ENCODE results near the gene SLC66A3. TPM values are rescaled to one million over a fixed set of nuclear protein-coding genes. Genes with fewer than 3 reads are reported as not detected.

Gene SLC66A3
- total and polyA plus RNA-seq, 4 donors = 6.7 to 17.6 (median 9.3) TPM

DNA sequence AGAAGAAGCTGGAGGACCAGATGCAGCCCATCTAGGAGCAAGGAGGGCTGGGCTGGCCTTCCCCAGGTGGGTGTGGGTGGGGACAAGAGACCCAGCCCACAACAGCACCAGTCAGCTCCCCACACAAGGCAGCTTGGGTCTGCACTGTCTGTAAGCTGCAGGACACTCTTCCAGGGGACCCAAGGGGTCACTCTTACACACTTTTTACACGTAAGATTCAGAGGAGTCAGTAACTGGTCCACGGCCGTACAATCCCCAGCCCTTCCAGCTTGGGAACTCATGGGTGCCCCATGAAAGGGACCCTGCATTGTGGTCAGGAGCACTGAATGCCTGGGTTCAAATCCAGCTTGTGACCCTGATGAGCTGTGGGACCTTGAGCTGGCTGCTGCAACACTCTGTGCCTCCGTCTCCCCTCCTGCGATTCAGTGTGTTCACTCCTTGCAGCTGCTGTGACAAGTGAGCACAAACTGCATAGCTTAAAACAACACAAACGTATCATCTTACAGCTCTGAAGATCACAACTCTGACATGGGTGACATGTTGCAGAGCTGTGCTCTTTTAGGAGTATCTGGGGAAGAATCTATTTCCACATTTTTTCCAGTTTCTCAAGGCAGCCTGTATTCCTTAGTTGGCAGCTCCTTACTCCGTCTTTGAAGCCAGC, 11.1 kb upstream of the SLC66A3 start (continued):
- TF ChIP-seq, protein P1, sequence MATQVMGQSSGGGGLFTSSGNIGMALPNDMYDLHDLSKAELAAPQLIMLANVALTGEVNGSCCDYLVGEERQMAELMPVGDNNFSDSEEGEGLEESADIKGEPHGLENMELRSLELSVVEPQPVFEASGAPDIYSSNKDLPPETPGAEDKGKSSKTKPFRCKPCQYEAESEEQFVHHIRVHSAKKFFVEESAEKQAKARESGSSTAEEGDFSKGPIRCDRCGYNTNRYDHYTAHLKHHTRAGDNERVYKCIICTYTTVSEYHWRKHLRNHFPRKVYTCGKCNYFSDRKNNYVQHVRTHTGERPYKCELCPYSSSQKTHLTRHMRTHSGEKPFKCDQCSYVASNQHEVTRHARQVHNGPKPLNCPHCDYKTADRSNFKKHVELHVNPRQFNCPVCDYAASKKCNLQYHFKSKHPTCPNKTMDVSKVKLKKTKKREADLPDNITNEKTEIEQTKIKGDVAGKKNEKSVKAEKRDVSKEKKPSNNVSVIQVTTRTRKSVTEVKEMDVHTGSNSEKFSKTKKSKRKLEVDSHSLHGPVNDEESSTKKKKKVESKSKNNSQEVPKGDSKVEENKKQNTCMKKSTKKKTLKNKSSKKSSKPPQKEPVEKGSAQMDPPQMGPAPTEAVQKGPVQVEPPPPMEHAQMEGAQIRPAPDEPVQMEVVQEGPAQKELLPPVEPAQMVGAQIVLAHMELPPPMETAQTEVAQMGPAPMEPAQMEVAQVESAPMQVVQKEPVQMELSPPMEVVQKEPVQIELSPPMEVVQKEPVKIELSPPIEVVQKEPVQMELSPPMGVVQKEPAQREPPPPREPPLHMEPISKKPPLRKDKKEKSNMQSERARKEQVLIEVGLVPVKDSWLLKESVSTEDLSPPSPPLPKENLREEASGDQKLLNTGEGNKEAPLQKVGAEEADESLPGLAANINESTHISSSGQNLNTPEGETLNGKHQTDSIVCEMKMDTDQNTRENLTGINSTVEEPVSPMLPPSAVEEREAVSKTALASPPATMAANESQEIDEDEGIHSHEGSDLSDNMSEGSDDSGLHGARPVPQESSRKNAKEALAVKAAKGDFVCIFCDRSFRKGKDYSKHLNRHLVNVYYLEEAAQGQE (IDR thresholded peaks at IDR 0.05) = no peak
- no peak for TF ChIP-seq HNF4G (IDR thresholded peaks at IDR 0.05)

DNA sequence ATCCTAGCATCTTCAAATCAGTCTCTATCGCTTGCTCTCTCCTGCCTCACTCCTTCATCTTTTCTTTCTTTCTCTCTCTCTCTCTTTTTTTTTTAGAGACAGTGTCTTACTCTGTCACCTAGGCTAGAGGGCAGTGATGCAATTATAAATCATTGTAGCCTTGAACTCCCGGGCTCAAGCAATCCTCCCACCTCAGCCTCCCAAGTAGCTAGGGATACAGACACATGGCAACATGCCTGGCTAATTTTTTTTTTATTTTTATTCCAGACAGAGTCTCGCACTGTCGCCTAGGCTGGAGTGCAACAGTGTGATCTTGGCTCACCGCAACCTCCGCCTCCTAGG, 10.6 kb upstream of the SLC66A3 start:
- Histone ChIP-seq H3K4me1 (ENCODE audit: control insufficient read depth in 4 of 4, insufficient read depth in 4 of 4, low read length in 3 of 4) (no peaks in the 10 kb centered on the region), H3K4me3 (ENCODE audit: low read depth in 1 of 3, low read length in 3 of 3) (no peak overlapping the region), H3K27me3 (ENCODE audit: control insufficient read depth in 4 of 4, insufficient read depth in 4 of 4, low read length in 3 of 4) (no peaks in the 10 kb centered on the region), H3K9me3 (ENCODE audit: control insufficient read depth in 4 of 4, low read length in 3 of 4) (no peaks in the 10 kb centered on the region), H3K36me3 (ENCODE audit: control insufficient read depth in 4 of 4, insufficient read depth in 3 of 4, low read depth in 1 of 4, low read length in 3 of 4) (no peaks in the 10 kb centered on the region), H3K9ac (ENCODE audit: low read depth in 1 of 2, low read length in 2 of 2) (no peak overlapping the region), H3K27ac (ENCODE audit: low read depth in 1 of 2, low read length in 2 of 2) (no peak overlapping the region)
- no peak for DNase-seq (ENCODE audit: low spot score)
- WGBS = 91% methylated on average over 6 of the region's 6 CpGs
- TF ChIP-seq, protein P2, sequence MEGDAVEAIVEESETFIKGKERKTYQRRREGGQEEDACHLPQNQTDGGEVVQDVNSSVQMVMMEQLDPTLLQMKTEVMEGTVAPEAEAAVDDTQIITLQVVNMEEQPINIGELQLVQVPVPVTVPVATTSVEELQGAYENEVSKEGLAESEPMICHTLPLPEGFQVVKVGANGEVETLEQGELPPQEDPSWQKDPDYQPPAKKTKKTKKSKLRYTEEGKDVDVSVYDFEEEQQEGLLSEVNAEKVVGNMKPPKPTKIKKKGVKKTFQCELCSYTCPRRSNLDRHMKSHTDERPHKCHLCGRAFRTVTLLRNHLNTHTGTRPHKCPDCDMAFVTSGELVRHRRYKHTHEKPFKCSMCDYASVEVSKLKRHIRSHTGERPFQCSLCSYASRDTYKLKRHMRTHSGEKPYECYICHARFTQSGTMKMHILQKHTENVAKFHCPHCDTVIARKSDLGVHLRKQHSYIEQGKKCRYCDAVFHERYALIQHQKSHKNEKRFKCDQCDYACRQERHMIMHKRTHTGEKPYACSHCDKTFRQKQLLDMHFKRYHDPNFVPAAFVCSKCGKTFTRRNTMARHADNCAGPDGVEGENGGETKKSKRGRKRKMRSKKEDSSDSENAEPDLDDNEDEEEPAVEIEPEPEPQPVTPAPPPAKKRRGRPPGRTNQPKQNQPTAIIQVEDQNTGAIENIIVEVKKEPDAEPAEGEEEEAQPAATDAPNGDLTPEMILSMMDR (IDR thresholded peaks at IDR 0.05; ENCODE audit: low read depth, low read length, missing input control) = no peak
- TF ChIP-seq FOXA1 (IDR thresholded peaks at IDR 0.05) (no peak), SP1 (IDR thresholded peaks at IDR 0.05) (no peak), RAD21 (IDR thresholded peaks at IDR 0.05) (no peak), NR2F2 (IDR thresholded peaks at IDR 0.05) (no peak), HNF4G (IDR thresholded peaks at IDR 0.05) (no peak), YY1 (IDR thresholded peaks at IDR 0.05) (no peak), EGR1 (IDR thresholded peaks at IDR 0.05; ENCODE audit: low read depth in 2 of 2) (no peak), RXRA (IDR thresholded peaks at IDR 0.05) (no peak), FOXA2 (IDR thresholded peaks at IDR 0.05) (no peak)
- TF ChIP-seq, protein P3, sequence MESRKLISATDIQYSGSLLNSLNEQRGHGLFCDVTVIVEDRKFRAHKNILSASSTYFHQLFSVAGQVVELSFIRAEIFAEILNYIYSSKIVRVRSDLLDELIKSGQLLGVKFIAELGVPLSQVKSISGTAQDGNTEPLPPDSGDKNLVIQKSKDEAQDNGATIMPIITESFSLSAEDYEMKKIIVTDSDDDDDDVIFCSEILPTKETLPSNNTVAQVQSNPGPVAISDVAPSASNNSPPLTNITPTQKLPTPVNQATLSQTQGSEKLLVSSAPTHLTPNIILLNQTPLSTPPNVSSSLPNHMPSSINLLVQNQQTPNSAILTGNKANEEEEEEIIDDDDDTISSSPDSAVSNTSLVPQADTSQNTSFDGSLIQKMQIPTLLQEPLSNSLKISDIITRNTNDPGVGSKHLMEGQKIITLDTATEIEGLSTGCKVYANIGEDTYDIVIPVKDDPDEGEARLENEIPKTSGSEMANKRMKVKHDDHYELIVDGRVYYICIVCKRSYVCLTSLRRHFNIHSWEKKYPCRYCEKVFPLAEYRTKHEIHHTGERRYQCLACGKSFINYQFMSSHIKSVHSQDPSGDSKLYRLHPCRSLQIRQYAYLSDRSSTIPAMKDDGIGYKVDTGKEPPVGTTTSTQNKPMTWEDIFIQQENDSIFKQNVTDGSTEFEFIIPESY (IDR thresholded peaks at IDR 0.05) = no peak
- TF ChIP-seq, protein P1 (IDR thresholded peaks at IDR 0.05) = no peak
- TF ChIP-seq, protein P4, sequence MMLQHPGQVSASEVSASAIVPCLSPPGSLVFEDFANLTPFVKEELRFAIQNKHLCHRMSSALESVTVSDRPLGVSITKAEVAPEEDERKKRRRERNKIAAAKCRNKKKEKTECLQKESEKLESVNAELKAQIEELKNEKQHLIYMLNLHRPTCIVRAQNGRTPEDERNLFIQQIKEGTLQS (IDR thresholded peaks at IDR 0.05) = no peak
